ENCODE results near the gene LBX2. TPM values are rescaled to one million over a fixed set of nuclear protein-coding genes. Genes with fewer than 3 reads are reported as not detected.

LBX2 gene
- total RNA-seq, 1 experiment from 2014 or later, result 0.45 TPM

- peak; percentile 19 for DNase-seq (ENCODE audit: low spot score)
Observed at GRCh38 chr2:74525717-74526648, 26.6 kb upstream of the LBX2 start, which contains the start of gene DQX1. TSS of gene DQX1 (minus strand) at chr2:74526231. CDS start at chr2:74525729, 502 bp downstream.

GRCh38 chr2:74524955-74525716 lies 25.7 kb upstream of the LBX2 start:
- no peak for DNase-seq (ENCODE audit: low spot score)

GRCh38 chr2:74524005-74524404 lies 24.6 kb upstream of the LBX2 start:
- no peak for DNase-seq (ENCODE audit: low spot score)

- DNase-seq (ENCODE audit: low spot score), result no peak
Observed at GRCh38 chr2:74522516-74522915, 23.1 kb upstream of the LBX2 start.

GRCh38 chr2:74516650-74517049 lies 17.2 kb upstream of the LBX2 start:
- DNase-seq (ENCODE audit: low spot score), result no peak

- no peak for DNase-seq (ENCODE audit: low spot score)
Observed at GRCh38 chr2:74515981-74516633, 16.7 kb upstream of the LBX2 start.

GRCh38 chr2:74515271-74515980 lies 16.0 kb upstream of the LBX2 start:
- no peak for DNase-seq (ENCODE audit: low spot score)

- no peak for DNase-seq (ENCODE audit: low spot score)
Observed at GRCh38 chr2:74514368-74515270, 15.2 kb upstream of the LBX2 start, which contains the start of gene TLX2. TSS of gene TLX2 (plus strand) at chr2:74514450. CDS start at chr2:74514807, 357 bp downstream.

GRCh38 chr2:74513605-74514367 lies 14.4 kb upstream of the LBX2 start:
- DNase-seq (ENCODE audit: low spot score), result no peak

- DNase-seq (ENCODE audit: low spot score), result no peak
Observed at GRCh38 chr2:74512744-74513604, 13.6 kb upstream of the LBX2 start.

- DNase-seq (ENCODE audit: low spot score), result no peak
Observed at GRCh38 chr2:74511104-74511989, 11.9 kb upstream of the LBX2 start.

- DNase-seq (ENCODE audit: low spot score), result no peak
Observed at GRCh38 chr2:74510272-74510671, 10.9 kb upstream of the LBX2 start.

GRCh38 chr2:74507926-74508520 lies 8.6 kb upstream of the LBX2 start:
- peak; percentile 44 for DNase-seq (ENCODE audit: low spot score)

GRCh38 chr2:74507145-74507925 lies 7.9 kb upstream of the LBX2 start, which contains the start of gene PCGF1:
TSS of gene PCGF1 (minus strand) at chr2:74507695. CDS start at chr2:74507668, 27 bp downstream.
- peak; percentile 98 for DNase-seq (ENCODE audit: low spot score)

GRCh38 chr2:74505448-74506246 lies 6.2 kb upstream of the LBX2 start:
- DNase-seq (ENCODE audit: low spot score), result no peak

Measured in A172 (cell line).